ENCODE results near the gene TBCC. TPM values are rescaled to one million over a fixed set of nuclear protein-coding genes. Genes with fewer than 3 reads are reported as not detected.

TBCC gene
- total and polyA plus RNA-seq, 4 donors: 6.9 to 13.5 (median 11.7) TPM

DNA sequence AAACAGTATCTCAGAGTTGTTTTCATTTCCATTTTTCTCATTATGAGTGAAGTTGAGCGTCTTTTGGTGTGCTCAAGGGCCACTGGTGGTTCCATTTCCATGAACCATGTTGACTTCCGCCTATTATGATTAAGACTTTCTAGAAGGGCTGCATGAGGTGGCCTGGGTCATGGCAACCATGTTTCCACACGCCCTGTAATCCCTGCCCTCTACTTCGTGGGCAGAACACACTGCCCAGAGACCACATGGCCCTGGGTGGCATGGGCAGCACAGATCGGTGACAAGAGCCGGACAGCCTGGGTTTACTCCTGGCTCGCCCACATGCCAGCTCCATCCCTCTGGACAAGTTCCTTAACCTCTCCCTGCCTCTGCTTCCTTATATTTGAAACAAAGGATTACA, 38.3 kb downstream of the TBCC start (continued):
- TF ChIP-seq, protein P1, sequence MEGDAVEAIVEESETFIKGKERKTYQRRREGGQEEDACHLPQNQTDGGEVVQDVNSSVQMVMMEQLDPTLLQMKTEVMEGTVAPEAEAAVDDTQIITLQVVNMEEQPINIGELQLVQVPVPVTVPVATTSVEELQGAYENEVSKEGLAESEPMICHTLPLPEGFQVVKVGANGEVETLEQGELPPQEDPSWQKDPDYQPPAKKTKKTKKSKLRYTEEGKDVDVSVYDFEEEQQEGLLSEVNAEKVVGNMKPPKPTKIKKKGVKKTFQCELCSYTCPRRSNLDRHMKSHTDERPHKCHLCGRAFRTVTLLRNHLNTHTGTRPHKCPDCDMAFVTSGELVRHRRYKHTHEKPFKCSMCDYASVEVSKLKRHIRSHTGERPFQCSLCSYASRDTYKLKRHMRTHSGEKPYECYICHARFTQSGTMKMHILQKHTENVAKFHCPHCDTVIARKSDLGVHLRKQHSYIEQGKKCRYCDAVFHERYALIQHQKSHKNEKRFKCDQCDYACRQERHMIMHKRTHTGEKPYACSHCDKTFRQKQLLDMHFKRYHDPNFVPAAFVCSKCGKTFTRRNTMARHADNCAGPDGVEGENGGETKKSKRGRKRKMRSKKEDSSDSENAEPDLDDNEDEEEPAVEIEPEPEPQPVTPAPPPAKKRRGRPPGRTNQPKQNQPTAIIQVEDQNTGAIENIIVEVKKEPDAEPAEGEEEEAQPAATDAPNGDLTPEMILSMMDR (IDR thresholded peaks at IDR 0.05; ENCODE audit: low read depth, low read length, missing input control): no peak
- TF ChIP-seq HNF4G (IDR thresholded peaks at IDR 0.05): no peak
- no peak for TF ChIP-seq MAX (IDR thresholded peaks at IDR 0.05)
- TF ChIP-seq GABPA (IDR thresholded peaks at IDR 0.05 in 1 of 2, conservative IDR thresholded peaks at IDR 0.05 in 1 of 2): no peak
- no peak for TF ChIP-seq RXRA (IDR thresholded peaks at IDR 0.05)
- no peak for TF ChIP-seq JUND (IDR thresholded peaks at IDR 0.05)
- TF ChIP-seq RAD21 (IDR thresholded peaks at IDR 0.05): no peak
- no peak for TF ChIP-seq TAF1 (conservative IDR thresholded peaks at IDR 0.05)
- no peak for TF ChIP-seq FOXA1 (IDR thresholded peaks at IDR 0.05)
- no peak for TF ChIP-seq NR2F2 (IDR thresholded peaks at IDR 0.05)
- TF ChIP-seq HNF4A (conservative IDR thresholded peaks at IDR 0.05): no peak
- no peak for TF ChIP-seq FOXA2 (IDR thresholded peaks at IDR 0.05)
- TF ChIP-seq, protein P2, sequence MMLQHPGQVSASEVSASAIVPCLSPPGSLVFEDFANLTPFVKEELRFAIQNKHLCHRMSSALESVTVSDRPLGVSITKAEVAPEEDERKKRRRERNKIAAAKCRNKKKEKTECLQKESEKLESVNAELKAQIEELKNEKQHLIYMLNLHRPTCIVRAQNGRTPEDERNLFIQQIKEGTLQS (IDR thresholded peaks at IDR 0.05): no peak

GRCh38 chr6:42704937-42705374, 40.9 kb downstream of the TBCC start:
- DNase-seq (ENCODE audit: low spot score): no peak
- 89% methylated on average over 4 of the region's 4 CpGs for WGBS
- TF ChIP-seq MAX (IDR thresholded peaks at IDR 0.05) (no peak), GABPA (IDR thresholded peaks at IDR 0.05 in 1 of 2, conservative IDR thresholded peaks at IDR 0.05 in 1 of 2) (no peak), FOXA2 (IDR thresholded peaks at IDR 0.05) (no peak), JUND (IDR thresholded peaks at IDR 0.05) (no peak), HNF4A (conservative IDR thresholded peaks at IDR 0.05) (no peak)
- TF ChIP-seq, protein P2 (IDR thresholded peaks at IDR 0.05): no peak
- TF ChIP-seq, protein P1 (IDR thresholded peaks at IDR 0.05; ENCODE audit: low read depth, low read length, missing input control): no peak

GRCh38 chr6:42704251-42704936, 41.5 kb downstream of the TBCC start:
- Histone ChIP-seq H3K36me3 (ENCODE audit: control insufficient read depth in 4 of 4, insufficient read depth in 3 of 4, low read depth in 1 of 4, low read length in 3 of 4) (no peaks in the 10 kb centered on the region), H3K4me3 (ENCODE audit: low read depth in 1 of 3, low read length in 3 of 3) (no peak overlapping the region), H3K27ac (ENCODE audit: low read depth in 1 of 2, low read length in 2 of 2) (no peak overlapping the region), H3K9ac (ENCODE audit: low read depth in 1 of 2, low read length in 2 of 2) (no peak overlapping the region), H3K27me3 (ENCODE audit: control insufficient read depth in 4 of 4, insufficient read depth in 4 of 4, low read length in 3 of 4) (no peaks in the 10 kb centered on the region), H3K9me3 (ENCODE audit: control insufficient read depth in 4 of 4, low read length in 3 of 4) (no peaks in the 10 kb centered on the region), H3K4me1 (ENCODE audit: control insufficient read depth in 4 of 4, insufficient read depth in 4 of 4, low read length in 3 of 4) (no peaks in the 10 kb centered on the region)
- DNase-seq (ENCODE audit: low spot score): no peak
- 68% methylated on average over 24 of the region's 24 CpGs for WGBS
- TF ChIP-seq SP1 (IDR thresholded peaks at IDR 0.05): no peak
- no peak for TF ChIP-seq NR2F2 (IDR thresholded peaks at IDR 0.05)
- no peak for TF ChIP-seq GABPA (IDR thresholded peaks at IDR 0.05 in 1 of 2, conservative IDR thresholded peaks at IDR 0.05 in 1 of 2)
- TF ChIP-seq TAF1 (conservative IDR thresholded peaks at IDR 0.05): no peak
- no peak for TF ChIP-seq HNF4A (conservative IDR thresholded peaks at IDR 0.05)
- no peak for TF ChIP-seq FOXA2 (IDR thresholded peaks at IDR 0.05)
- TF ChIP-seq YY1 (IDR thresholded peaks at IDR 0.05): no peak
- TF ChIP-seq ZBTB33 (IDR thresholded peaks at IDR 0.05): no peak
- no peak for TF ChIP-seq FOXA1 (IDR thresholded peaks at IDR 0.05)
- no peak for TF ChIP-seq JUND (IDR thresholded peaks at IDR 0.05)
- no peak for TF ChIP-seq RAD21 (IDR thresholded peaks at IDR 0.05)
- no peak for TF ChIP-seq MAX (IDR thresholded peaks at IDR 0.05)

More at GRCh38 chr6:42704937-42705374, 40.9 kb downstream of the TBCC start:
- Histone ChIP-seq H3K27ac (ENCODE audit: low read depth in 1 of 2, low read length in 2 of 2) (no peak overlapping the region), H3K9me3 (ENCODE audit: control insufficient read depth in 4 of 4, low read length in 3 of 4) (no peaks in the 10 kb centered on the region), H3K9ac (ENCODE audit: low read depth in 1 of 2, low read length in 2 of 2) (no peak overlapping the region), H3K4me3 (ENCODE audit: low read depth in 1 of 3, low read length in 3 of 3) (no peak overlapping the region), H3K36me3 (ENCODE audit: control insufficient read depth in 4 of 4, insufficient read depth in 3 of 4, low read depth in 1 of 4, low read length in 3 of 4) (no peaks in the 10 kb centered on the region), H3K4me1 (ENCODE audit: control insufficient read depth in 4 of 4, insufficient read depth in 4 of 4, low read length in 3 of 4) (no peaks in the 10 kb centered on the region), H3K27me3 (ENCODE audit: control insufficient read depth in 4 of 4, insufficient read depth in 4 of 4, low read length in 3 of 4) (no peaks in the 10 kb centered on the region)
